AG09319 (cell line): Measurements from ENCODE around the gene TBC1D9.

Experiments
- DNase-seq: peaks from one replicate; pipeline ENCODE4 v3.0.0-alpha.2; 2010; ENCODE audit warnings: low read depth; ENCODE audit errors: extremely low read depth
- TF ChIP-seq, protein P1 (sequence below): IDR thresholded peaks from 2 replicates; pipeline ENCODE4 v1.5.1; 2011; ENCODE audit warnings: low read depth, mild to moderate bottlenecking, inconsistent platforms, low read length, moderate library complexity

TBC1D9 gene

DNA sequence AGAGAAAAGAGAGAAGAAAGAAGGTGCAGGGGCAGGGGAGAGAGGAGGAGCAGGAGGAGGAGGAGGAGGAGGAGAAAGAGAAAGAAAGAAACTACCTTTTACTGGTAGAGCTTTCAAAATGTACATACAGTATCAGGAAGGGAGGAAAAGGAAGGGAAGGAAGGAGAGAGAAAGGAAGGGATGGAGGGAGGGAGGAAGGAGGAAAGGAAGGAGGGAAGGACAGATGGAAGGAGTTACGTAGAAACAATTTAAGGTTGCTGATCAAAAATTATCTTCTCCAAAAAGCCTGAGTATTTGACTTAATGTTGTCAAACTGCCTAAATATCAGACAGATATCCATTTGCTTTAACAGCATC, 13.4 kb downstream of the TBC1D9 start:
- DNase-seq, result no peak
- TF ChIP-seq, protein P1, sequence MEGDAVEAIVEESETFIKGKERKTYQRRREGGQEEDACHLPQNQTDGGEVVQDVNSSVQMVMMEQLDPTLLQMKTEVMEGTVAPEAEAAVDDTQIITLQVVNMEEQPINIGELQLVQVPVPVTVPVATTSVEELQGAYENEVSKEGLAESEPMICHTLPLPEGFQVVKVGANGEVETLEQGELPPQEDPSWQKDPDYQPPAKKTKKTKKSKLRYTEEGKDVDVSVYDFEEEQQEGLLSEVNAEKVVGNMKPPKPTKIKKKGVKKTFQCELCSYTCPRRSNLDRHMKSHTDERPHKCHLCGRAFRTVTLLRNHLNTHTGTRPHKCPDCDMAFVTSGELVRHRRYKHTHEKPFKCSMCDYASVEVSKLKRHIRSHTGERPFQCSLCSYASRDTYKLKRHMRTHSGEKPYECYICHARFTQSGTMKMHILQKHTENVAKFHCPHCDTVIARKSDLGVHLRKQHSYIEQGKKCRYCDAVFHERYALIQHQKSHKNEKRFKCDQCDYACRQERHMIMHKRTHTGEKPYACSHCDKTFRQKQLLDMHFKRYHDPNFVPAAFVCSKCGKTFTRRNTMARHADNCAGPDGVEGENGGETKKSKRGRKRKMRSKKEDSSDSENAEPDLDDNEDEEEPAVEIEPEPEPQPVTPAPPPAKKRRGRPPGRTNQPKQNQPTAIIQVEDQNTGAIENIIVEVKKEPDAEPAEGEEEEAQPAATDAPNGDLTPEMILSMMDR, result no peak

DNA sequence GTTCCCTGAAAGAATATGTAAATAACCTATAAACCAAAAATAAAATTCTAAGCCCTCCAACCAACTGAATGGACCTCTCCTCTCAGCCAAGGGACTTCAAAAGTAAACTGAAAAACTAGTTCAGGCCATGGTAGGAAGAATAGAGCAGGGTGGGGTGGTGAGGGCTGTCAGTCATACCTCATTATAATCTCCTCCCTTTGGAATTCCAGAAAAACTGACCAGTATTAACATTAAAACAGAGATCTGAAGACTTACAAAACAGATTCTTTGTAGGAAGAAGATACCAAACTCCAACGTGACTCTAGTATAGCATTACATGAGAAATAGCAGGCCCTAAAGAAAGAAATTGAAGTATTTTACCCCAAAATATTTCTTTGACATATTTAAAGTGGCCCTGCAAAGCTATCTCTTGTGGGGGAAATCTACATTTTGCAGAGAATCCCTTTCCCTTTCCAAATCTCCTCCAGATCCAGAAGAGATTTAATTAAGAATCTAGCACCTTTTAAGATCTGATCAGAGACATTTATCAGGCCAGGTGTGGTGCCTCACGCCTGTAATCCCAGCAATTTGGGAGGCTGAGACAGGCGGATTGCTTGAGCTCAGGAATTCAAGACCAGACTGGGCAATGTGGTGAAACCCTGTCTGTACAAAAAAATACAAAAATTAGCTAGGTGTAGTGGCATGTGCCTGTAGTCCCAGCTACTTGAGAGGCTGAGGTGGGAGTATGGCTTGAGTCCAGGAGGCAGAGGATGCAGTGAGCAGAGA, 15.1 kb downstream of the TBC1D9 start:
- DNase-seq, result no peak
- TF ChIP-seq, protein P1, result no peak

DNA sequence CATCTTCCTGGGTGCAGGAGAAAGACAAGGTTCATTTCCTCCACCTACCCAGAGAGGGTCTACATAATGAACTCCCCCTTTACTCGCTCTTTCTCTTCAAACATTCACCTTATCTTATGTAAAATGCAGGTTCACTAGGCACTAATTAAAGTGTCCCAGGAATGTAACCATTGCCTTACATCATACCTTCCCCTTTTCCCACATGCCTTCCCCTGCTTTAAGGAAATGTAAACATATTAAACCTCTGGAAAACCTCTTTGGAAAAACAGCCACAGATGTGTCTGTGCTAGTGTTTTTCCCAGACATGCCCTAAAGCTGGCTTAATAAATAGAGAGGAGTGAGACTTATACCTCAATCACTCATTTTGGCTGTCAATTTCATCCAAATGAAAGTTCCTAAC, 15.8 kb downstream of the TBC1D9 start:
- DNase-seq, result no peak
- TF ChIP-seq, protein P1, result no peak

- TF ChIP-seq, protein P1, result no peak
- no peak for DNase-seq
These were observed 16.2 kb downstream of the TBC1D9 start for GRCh38 chr4:140739971-140740370.

DNA sequence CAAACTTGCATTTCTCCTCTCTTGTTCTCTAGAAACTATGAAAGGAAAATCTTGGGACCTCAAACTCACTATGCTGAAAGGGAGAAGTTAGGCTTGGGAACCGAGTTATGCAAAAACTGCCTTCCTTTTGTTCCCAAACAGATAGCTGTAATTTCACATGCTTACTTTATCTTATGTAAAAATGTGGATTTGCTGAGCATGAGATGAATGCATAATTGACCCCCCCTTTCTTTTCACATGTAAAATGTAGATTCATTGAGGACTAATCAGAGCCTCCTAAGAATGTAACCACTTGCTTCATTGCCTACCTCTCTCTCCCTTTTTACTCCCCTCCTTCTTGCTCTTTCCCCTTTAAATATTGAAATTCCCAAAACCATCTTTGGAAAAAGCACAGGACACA, 18.0 kb downstream of the TBC1D9 start:
- DNase-seq, result no peak
- TF ChIP-seq, protein P1, result no peak

GRCh38 chr4:140736669-140737343, 19.4 kb downstream of the TBC1D9 start:
- TF ChIP-seq, protein P1, result no peak
- no peak for DNase-seq

DNA sequence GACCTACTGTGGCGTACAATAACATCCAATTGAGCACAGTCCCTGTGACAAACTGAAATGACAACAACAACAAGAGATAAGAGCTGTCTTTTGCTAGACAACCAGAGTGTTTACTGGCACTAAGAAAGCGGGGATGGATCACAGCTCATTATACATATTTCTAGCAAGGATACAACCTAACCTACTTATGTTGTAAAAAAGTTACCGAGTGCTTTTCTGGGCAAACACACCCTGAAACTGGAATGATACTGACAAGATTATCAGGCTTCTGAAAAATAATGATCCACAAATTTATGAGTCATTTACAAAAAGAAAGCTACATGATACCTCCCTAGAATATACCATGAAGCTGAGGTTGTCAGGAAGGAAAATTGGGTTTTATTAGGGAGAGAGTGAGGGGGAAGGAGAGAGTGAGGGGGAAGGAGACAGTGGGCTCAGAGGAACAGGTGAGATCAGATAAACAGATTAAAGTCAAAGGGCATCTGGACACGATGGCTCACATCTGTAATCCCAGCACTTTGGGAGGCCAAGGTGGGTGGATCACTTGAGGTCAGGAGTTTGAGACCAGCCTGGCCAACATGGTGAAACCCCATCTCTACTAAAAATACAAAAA, 20.3 kb downstream of the TBC1D9 start:
- TF ChIP-seq, protein P1, result no peak
- DNase-seq, result no peak
